ENCODE results near the gene RAB1A. TPM values are rescaled to one million over a fixed set of nuclear protein-coding genes. Genes with fewer than 3 reads are reported as not detected.

RAB1A gene
- total RNA-seq, 4 donors from 2014 or later, result 36.4 to 71.3 (median 43.7) TPM

DNA sequence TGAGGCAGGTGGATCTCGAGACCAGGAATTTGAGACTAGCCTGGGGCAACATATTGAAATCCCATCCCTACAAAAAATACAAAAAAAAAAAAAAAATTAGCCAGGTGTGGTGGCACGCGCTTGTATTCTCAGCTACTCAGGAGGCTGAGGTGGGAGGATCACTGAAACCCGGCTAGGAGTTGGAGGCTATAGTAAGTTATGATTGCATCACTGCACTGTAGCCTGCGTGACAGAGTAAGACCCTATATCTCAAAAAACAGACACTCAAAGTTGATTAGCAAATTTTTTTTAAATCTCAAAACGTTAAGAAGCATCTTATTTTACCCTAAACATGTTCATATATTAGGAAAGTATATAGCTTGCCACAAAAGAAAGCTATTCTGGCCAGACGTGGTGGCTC lies 7.6 kb downstream of the RAB1A start:
- in situ Hi-C loops (cut with MboI; ENCODE audit: low sequenced_read_pairs in 4 of 4) (loop anchor here in 3 of 4 donors (10.0 kb wide), 3 partner anchors 48 to 312 kb away; partner anchors contain the start of gene SPRED2 (in 1 of the 3)), intact Hi-C loops (cut with DNase I; ENCODE audit: low total_unique reads) (no loop called here)
- peak overlapping the region in 2 of 4 donors; percentile 3 to 56 for H3K27ac ChIP-seq
- ATAC-seq (no peak), DNase-seq (no peak)
- no peaks in the 10 kb centered on the region for H3K27me3 ChIP-seq
- H3K4me1 ChIP-seq, result peaks cover 38 to 41% of the 10 kb centered on the region in 2 donors
- H3K36me3 ChIP-seq, result no peaks in the 10 kb centered on the region
- no peak overlapping the region for H3K4me3 ChIP-seq
- TF ChIP-seq POLR2A (IDR thresholded peaks at IDR 0.05), result no peak
- TF ChIP-seq CTCF (IDR thresholded peaks at IDR 0.05 in 4 of 5, conservative IDR thresholded peaks at IDR 0.05 in 1 of 5), result no peak
- no peaks in the 10 kb centered on the region for H3K9me3 ChIP-seq

GRCh38 chr2:65120990-65121693 lies 8.8 kb downstream of the RAB1A start:
- ATAC-seq (no peak), DNase-seq (no peak)
- Histone ChIP-seq H3K4me3 (no peak overlapping the region), H3K9me3 (no peaks in the 10 kb centered on the region), H3K27ac (peak overlapping the region; percentile 36 to 60 (median 48)), H3K4me1 (peaks cover 27 to 35% of the 10 kb centered on the region in 2 donors), H3K36me3 (no peaks in the 10 kb centered on the region), H3K27me3 (no peaks in the 10 kb centered on the region)
- in situ Hi-C loops (cut with MboI; ENCODE audit: low sequenced_read_pairs in 4 of 4), result loop anchor here in 3 of 4 donors (10.0 kb wide), 3 partner anchors 46 to 314 kb away; partner anchors contain the start of gene SPRED2 (in 1 of the 3)
- no peak for TF ChIP-seq CTCF (IDR thresholded peaks at IDR 0.05 in 4 of 5, conservative IDR thresholded peaks at IDR 0.05 in 1 of 5)
- TF ChIP-seq POLR2A (IDR thresholded peaks at IDR 0.05), result no peak
- intact Hi-C loops (cut with DNase I; ENCODE audit: low total_unique reads), result no loop called here

DNA sequence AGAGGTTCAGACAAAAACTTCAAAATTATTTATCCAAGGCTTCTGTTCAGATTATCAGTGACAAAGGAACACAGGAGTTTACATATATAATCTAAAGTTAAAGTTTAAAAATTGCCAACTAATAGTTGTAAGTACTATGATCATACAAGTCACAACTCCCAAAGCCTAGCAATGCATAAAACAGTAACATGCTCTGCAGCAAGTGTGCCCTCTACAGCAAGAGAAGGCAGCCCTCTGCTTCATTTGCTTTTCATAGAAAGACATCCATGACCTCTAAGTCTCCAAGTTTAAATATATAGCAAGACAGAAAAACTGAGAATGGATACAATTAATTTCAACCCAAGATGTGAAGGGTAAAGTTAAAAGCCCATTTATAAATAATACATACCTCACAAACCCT lies 13.3 kb downstream of the RAB1A start:
- TF ChIP-seq POLR2A (IDR thresholded peaks at IDR 0.05) (no peak), CTCF (IDR thresholded peaks at IDR 0.05 in 4 of 5, conservative IDR thresholded peaks at IDR 0.05 in 1 of 5) (no peak)
- intact Hi-C loops (cut with DNase I; ENCODE audit: low total_unique reads), result no loop called here
- H3K27me3 ChIP-seq, result no peaks in the 10 kb centered on the region
- H3K9me3 ChIP-seq, result no peaks in the 10 kb centered on the region
- H3K4me3 ChIP-seq, result no peak overlapping the region
- in situ Hi-C loops (cut with MboI; ENCODE audit: low sequenced_read_pairs in 4 of 4), result no loop called here
- ATAC-seq (no peak), DNase-seq (no peak)
- no peak overlapping the region for H3K27ac ChIP-seq
- peaks cover 26 to 28% of the 10 kb centered on the region in 2 donors for H3K4me1 ChIP-seq
- H3K36me3 ChIP-seq, result no peaks in the 10 kb centered on the region

- ATAC-seq (no peak), DNase-seq (no peak)
- Histone ChIP-seq H3K9me3 (no peaks in the 10 kb centered on the region), H3K4me3 (no peak overlapping the region), H3K27ac (no peak overlapping the region), H3K27me3 (no peaks in the 10 kb centered on the region), H3K4me1 (peaks cover 23% of the 10 kb centered on the region in 2 donors), H3K36me3 (no peaks in the 10 kb centered on the region)
- in situ Hi-C loops (cut with MboI; ENCODE audit: low sequenced_read_pairs in 4 of 4) (no loop called here), intact Hi-C loops (cut with DNase I; ENCODE audit: low total_unique reads) (no loop called here)
- TF ChIP-seq CTCF (IDR thresholded peaks at IDR 0.05 in 4 of 5, conservative IDR thresholded peaks at IDR 0.05 in 1 of 5) (no peak), POLR2A (IDR thresholded peaks at IDR 0.05) (no peak)
Measured at GRCh38 chr2:65114921-65115320, 15.0 kb downstream of the RAB1A start.
